ENCODE results near the gene CRELD1.
A peak's percentile ranks its signal among the peaks of the same experiment; 100 is the strongest.

CRELD1 gene

DNA sequence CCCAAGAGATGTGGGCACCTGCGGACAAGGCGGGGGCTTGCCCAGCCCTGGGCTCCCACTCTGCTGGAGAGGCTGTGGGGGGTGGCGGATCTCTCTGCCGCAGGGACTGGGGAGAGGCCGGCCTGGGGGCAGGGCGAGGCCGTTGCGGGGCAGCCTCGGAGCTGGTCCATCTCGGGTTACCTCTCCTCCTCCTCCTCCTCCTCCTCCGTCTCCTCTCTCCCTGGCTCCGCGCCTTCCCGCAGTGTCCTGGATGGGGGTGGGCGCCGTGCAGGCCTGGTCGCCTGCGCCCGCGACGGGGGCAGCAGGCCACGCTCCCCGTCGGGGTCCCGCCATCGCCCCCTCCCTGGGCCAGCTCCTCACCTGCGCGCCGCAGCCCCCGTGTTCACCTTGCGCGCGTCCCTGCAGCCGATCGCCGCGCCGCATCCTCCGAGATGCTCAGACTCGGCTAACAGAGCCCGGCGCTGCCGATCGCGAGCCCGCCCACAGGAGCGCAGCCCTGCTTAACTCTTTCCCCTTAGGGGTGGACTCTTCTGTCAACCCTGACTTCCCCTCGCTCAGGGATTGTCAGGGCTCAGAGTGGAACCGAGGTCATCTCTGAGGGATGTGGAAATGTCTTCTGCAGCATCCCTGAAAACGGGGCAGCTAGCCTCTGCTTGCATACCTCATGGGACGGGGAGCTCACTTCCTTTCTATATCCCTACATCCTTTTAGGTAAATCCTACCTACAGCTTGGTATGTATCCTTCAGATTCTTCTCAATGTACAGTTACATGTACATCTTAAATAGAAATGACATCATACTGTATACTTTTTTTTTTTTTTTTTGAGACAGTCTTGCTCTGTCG is 18.6 kb downstream of the CRELD1 start, which contains the start of gene PRRT3:
PRRT3 (minus strand) TSS at position 447 of the 844 bp plus-strand sequence. CDS start 2,293 bp downstream, outside the sequence.
- no peak for FAIRE-seq
- peak; percentile 65 for DNase-seq (ENCODE audit: insufficient read length, low spot score)

DNA sequence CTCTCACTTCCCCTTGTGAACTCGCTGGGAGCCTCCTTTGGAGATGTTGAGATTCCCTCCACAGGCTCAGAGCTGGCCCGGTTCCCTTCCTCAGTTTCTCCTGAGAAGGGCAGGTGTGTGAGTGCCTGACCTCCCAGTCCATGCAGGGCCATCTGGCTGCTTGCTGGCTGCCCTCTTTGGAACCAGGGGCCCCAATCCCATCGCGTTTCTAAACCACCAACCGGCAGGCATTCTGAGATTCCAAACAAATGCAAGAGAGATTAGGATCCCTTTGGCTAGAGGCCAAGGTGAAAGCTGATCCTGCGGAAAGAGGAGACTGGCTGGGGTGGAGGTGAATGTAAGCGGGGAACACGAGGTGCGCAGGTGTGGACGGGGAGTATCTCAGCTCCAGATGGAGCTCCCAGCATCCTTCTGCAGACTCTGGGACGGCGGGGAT is 21.5 kb downstream of the CRELD1 start:
- DNase-seq (ENCODE audit: insufficient read length, low spot score): no peak
- no peak for FAIRE-seq

DNA sequence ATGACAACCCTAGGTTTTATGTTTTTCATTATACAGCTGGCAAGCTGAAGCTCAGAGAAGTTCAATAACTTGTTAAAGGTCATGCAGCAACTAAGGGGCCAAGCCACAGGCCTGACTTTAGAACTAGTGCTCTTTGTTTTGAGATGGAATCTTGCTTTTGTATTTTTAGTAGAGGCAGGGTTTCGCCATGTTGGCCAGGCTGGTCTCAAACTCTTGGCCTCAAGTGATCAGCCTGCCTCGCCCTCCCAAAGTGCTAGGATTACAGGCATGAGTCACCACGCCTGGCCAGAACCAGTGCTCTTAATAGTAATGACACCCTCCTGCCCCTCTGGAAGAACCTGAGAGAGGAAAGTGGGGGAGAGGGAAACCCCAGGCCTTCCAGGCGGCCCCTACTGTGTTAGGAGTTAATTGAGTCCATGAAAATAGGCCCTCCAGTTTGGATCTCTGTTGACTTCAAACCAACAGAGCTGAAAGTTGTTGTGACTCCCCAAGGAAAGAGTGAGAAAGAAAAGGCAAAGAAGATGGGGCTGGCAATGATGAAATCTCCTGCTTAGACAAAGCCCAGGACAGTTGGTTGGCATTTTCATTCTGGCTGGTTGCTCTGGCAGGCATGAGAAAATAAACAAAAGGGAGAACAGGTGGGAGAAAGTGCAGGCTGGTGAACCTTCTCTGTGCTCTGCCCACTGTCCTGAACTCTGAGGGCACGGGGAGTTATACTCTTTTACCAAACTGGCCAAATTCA is 22.1 kb downstream of the CRELD1 start:
- DNase-seq (ENCODE audit: insufficient read length, low spot score) (no peak), FAIRE-seq (no peak)

DNA sequence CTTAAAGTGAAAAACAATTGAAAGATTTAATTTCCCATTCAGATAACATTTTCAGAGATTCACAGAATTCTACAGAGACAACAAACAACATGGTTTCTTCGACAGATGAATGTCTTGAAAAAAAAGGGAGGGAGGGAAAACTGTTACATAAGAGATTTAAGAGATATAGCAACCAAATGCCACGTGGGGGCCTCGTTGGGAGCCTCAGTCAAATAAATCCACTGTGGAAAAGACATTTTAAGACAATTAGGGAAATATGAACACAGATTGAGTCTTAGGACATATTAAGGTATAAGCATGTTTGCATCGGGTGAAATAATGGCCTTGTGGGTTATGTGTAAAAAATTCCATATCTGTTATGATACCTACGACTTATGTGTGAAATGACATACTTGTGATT is 23.6 kb downstream of the CRELD1 start:
- DNase-seq (ENCODE audit: insufficient read length, low spot score) (no peak), FAIRE-seq (no peak)

DNA sequence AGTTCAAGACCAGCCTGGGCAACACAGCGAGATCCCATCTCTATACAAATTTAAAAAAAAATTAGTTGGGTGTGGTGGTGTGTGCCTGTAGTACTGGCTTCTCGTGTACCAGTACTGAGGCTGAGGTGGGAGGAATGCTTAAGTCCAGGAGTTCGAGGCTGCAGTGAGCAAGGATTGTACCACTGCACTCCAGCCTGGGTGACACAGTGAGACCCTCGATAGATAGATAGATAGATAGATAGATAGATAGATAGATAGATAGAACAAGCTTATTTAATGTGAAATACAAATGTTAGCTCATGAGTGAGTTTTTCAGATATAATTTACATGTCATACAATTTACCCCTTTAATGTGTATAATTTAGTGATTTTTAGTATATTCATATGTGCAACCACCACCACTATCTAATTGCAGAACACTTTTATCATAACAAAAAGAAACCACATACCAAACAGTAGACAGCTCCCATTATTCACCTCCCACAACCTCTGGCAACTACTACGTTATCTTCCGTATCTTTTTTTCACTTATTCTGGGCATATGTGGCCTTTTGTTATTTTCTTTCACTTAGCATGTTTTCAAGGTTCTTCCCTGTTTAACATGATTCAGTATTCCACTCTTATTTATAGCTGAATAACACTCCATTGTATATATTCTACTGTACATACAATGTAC is 31.7 kb downstream of the CRELD1 start:
- FAIRE-seq: no peak
- no peak for DNase-seq (ENCODE audit: insufficient read length, low spot score)

DNA sequence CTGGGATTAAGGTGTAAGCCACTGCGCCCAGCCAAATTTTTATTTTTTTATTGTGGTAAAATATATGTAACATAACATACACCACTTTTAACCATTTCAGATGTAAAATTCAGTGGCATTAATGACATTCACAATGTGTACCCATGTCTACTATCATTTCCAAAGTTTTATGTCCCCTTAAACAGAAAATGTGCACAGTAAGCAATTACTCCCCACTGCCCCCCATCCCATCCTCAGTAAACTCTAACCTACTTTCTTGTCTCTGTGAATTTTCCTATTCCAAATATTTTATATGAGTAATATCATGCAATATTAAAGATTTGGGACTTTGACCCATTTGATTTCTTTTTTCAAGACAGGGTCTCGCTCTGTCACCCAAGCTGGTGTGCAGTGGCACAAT is 33.2 kb downstream of the CRELD1 start:
- FAIRE-seq: no peak
- DNase-seq (ENCODE audit: insufficient read length, low spot score): no peak

DNA sequence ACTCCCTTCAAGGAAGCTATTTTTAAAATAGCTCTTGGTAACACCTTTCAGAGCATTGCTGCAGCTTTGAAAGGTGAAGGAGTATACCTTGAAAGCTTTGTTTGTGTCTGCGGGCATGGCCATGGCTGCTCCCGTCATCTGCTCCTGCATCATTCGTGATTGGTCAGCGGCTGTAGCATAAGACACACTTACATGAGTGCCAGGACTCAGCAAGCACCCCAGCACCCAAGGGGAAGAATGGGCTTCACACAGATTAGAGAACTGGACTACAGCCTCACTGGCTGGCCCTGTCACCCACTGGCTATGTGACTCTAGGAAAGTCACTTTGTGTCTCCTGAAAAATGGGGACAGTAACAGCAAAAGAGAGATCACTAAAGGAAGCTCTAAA is 36.0 kb downstream of the CRELD1 start:
- DNase-seq (ENCODE audit: insufficient read length, low spot score): no peak
- FAIRE-seq: no peak

DNA sequence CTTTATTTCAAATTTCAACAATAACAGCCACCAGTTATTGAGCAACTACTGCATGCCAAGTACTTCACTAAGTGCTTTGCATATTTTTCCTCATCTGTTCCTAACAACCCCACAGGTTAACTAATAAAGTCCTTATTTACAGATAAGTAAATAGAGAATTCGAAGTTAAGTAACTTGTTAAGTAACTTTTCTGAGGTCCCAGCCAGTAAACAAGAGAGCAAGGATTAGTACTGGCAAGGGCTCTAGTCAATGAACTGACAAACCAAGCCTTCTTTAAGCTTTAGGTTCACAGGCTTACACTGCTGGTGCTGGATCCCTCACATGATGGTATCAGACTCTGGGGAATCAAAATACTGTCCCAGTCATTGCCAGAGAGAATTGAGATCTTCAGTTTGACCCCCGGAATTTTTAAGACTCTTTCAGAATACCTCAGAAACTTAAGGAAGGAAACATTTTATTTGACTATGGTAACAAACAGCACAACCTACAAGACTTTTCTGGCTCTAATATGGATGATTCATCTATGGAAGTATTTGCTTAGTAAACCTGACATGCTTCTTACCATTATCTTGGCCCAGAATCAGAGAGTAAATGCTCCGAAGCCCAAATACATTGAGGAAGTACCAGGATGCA is 36.5 kb downstream of the CRELD1 start:
- DNase-seq (ENCODE audit: insufficient read length, low spot score): no peak
- no peak for FAIRE-seq

DNA sequence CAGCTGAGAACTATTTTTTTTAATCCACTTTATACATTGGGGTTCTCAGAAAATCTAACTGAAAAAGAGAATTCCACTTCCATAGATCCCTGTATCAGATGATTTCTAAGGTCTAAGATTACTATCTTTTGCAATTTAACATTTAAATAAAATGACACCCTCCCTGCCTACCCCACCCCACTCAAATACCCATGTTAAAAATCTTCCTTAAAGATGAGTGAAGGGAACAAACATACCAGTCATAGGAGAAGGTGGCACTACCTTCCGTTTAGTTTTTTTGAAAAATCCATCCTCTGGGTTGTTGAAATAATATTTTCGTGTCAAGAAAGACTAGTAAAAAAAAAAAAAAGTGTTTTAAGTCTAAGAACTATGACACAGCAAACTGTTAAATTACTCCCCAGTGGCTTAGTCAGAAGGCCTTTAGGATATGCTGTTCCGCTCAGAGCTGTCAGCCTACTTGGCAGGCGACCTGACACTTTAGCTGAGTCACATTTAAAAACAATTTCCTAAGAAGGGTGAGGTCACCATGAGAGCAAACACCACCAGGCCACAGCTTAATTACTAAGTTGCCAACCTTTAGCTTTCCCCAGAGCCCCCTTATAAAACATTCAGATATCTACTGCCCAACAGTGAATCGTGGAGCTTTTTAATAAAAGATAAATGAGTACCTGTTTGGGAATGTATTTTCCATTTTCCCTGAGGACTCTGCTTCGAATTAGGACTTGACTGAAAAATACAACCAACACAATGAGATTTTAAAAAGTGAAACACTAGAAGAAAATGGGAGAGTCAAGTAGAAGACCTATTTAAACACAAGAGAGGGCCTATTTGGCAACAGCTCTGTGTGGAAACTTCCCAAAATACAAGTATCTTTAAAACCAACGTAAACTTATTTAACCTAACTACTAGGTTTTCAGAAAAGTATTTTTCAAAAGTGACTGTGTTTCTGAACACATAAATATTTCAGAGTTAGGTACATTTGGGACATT is 43.4 kb downstream of the CRELD1 start:
- DNase-seq (ENCODE audit: insufficient read length, low spot score): peak; percentile 85
- no peak for FAIRE-seq

DNA sequence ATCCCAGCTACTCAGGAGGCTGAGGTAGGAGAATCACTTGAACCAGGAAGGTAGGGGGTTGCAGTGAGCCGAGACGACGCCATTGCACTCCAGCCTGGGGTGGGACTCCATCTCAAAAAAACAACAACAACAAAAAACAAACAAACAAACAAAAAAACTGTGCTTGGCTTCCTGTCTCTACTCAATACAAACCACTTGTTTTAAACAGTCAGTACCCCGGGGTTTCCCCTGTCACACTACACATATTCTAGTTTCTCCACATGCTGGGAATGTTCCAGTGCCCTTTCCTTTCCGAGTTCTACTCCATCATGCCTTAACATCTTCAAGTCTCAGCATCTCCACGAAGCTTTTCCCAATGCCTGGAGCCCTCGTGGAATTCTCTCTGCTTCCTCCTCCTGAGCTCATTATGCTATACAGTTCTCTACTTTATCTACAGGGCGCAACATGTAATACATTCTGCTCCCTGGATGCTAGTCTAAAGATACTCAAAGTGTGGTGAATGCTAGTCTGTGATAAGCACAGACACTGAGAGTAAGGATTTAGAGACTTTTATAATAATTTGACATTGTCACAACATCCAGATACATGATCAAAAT is 45.2 kb downstream of the CRELD1 start:
- no peak for FAIRE-seq
- DNase-seq (ENCODE audit: insufficient read length, low spot score): no peak

DNA sequence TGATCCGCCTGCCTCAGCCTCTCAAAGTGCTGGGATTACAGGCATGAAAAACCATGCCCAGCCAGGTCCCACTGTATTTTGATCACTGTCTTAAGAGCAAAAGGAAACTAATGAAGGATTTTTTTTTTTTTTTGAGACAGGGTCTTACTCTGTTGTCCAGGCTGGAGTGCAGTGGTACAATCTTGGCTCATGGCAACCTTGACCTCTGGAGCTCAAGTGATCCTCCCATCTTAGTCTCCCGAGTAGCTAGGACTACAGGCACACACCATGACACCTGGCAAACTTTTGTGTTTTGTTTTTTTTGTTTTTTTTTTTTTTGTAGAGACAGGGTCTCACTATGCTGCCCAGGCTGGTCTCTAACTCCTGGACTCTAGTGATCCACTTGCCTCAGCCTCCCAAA is 46.6 kb downstream of the CRELD1 start:
- FAIRE-seq: no peak

DNA sequence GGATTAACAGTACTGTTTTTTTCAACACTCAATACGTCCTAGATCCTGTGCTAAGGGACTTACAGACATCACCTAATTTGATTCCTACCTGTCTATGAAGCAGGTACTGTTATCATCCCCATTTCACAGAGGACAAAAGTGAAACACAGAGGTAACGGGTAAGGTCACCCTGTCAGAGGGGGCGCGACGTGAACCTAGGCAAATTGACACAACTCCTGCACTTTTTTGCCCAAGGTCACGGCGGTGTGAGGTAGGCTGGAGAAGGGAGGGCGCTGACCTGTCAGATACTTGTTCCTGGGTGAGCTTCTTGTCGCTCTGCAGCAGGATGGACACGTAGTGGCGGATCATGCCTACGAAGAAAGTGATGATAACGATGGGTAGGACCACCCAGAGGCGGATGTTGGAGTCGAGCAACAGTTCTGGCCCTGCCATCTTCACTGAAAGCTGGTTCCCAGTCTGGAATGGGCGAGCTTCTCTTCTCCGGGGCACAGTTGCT is 52.6 kb downstream of the CRELD1 start:
- DNase-seq (ENCODE audit: insufficient read length, low spot score): no peak
- FAIRE-seq: no peak

More for the DNA sequence above, 46.6 kb downstream of the CRELD1 start:
- no peak for DNase-seq (ENCODE audit: insufficient read length, low spot score)

DNA sequence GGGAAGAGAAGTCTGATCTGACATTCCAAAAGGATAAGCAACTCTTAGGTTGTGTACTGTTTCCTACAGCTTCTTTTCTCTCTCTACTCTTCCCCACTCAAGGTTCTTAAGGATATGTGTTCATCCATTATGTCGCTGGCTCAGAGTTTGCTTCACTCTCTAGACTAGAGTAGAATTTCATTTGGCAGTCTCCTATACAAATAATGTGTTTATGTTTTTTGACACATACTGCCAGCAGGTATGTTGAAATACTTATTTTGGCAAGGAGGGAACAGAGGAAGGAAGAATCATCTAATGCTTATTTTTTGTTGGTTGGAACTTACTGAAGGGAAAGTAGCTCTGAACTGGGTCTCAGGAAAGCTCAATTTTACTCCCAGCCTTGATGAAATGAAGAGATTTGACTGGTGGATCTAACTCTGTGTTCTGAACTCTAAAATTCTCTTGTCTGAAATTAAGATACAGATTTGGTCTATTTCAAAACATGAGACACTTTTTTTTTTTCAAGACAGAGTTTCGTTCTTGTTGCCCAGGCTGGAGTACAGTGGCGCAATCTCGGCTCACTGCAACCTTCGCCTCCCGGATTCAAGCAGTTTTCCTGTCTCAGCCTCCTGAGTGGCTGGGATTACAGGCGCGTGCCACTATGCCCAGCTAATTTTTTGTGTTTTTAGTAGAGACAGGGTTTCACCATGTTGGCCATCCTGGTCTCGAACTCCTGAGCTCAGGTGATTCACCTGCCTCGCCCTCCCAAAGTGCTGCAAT is 60.6 kb downstream of the CRELD1 start:
- DNase-seq (ENCODE audit: insufficient read length, low spot score): no peak
- no peak for FAIRE-seq
